Aorta (tissue), 5 donors: Measurements from ENCODE around the gene ZAR1. TPM values are rescaled to one million over a fixed set of nuclear protein-coding genes. Genes with fewer than 3 reads are reported as not detected.

Source experiments
- ATAC-seq: fragments of 200-7000 bp; cut with Tn5 transposase; one replicate; pipeline ENCODE4 v1.9.1; 2022; ENCODE audit warnings: moderate library complexity; ENCODE audit not compliant: low FRiP score
- DNase-seq, 2 donors: peaks; one replicate each; pipeline ENCODE4 v3.0.0-alpha.2; 2020
- H3K27ac ChIP-seq, 2 donors: one replicate each; pipeline ENCODE4 v1.5.1; 2013; ENCODE audit warnings: low read length in 2 of 2, mild to moderate bottlenecking in 2 of 2, moderate library complexity in 2 of 2, control low read depth in 1 of 2, inconsistent platforms in 1 of 2, low read depth in 1 of 2
- H3K27me3 ChIP-seq, 2 donors: one replicate each; pipeline ENCODE4 v1.6.1; 2013; ENCODE audit warnings: control low read depth in 1 of 2, low read length in 1 of 2, mild to moderate bottlenecking in 1 of 2, moderate library complexity in 1 of 2; ENCODE audit not compliant: insufficient read depth in 2 of 2, control insufficient read depth in 1 of 2
- H3K36me3 ChIP-seq, 2 donors: one replicate each; pipeline ENCODE4 v1.6.1; 2013; ENCODE audit warnings: control low read depth in 1 of 2, low read length in 1 of 2, mild to moderate bottlenecking in 1 of 2; ENCODE audit not compliant: insufficient read depth in 2 of 2, control insufficient read depth in 1 of 2
- H3K4me1 ChIP-seq, 2 donors: one replicate each; pipeline ENCODE4 v1.6.1; 2013; ENCODE audit warnings: low read length in 2 of 2, control low read depth in 1 of 2, mild to moderate bottlenecking in 1 of 2, moderate library complexity in 1 of 2; ENCODE audit not compliant: insufficient read depth in 2 of 2, control insufficient read depth in 1 of 2
- H3K4me3 ChIP-seq, 2 donors: one replicate each; pipeline ENCODE4 v1.5.1; 2013; ENCODE audit warnings: low read length in 2 of 2, control low read depth in 1 of 2, mild to moderate bottlenecking in 1 of 2
- H3K9me3 ChIP-seq: one replicate; pipeline ENCODE4 v1.6.1; 2013; ENCODE audit warnings: mild to moderate bottlenecking, low read length; ENCODE audit not compliant: control insufficient read depth
- WGBS, 2 donors: extraction: QIAGEN DNeasy Blood & Tissue Kit; methylation state at CpG; one replicate each; pipeline ENCODE4 v1.1.7; 2013; 5-methylcytosine and 5-hydroxymethylcytosine counted together
- intact Hi-C, 2 donors: fragments of 100-400 bp; cut with DNase I; formaldehyde crosslinking; loops; one replicate each; pipeline versions ENCODE4 v1.14.2 to v1.15.0; 2022
- polyA plus RNA-seq, 2 donors: library from polyadenylated mRNA; stranded (reverse); fragments of 200-250 nt; gene quantifications; one replicate each; pipeline ENCODE4 v1.2.3, GENCODE V29; 2013
- total RNA-seq, 2 donors: library from RNA; stranded (reverse); fragmentation: NEBNext Ultra II Directional; extraction: Animal tissue kit (Norgen Biotek cat#: 25700); gene quantifications; one replicate each; pipeline ENCODE4 v1.2.1, GENCODE V29; 2021
- donor health status: healthy with polysubstance abuse.
- donor health status: Bipolar disorder and iron deficiency.
- donor health status: DM: no; HTN: no; CAD: no.
- donor health status: DM: no; HTN: no; CAD: no.
- donor health status: DM: yes; HTN: yes; CAD: no.

The ZAR1 gene
- total and polyA plus RNA-seq, 4 donors = not detected

- Histone ChIP-seq H3K4me3 (no peak overlapping the region), H3K27me3 (no peaks in the 10 kb centered on the region), H3K27ac (no peak overlapping the region), H3K9me3 (no peaks in the 10 kb centered on the region), H3K36me3 (no peaks in the 10 kb centered on the region), H3K4me1 (no peaks in the 10 kb centered on the region)
- intact Hi-C loops = no loop called here
- 94 to 97% methylated on average over 1 of the region's 1 CpG for WGBS, 2 donors
- no peak for ATAC-seq
- no peak for DNase-seq
These were observed 8.5 kb upstream of the ZAR1 start for GRCh38 chr4:48481581-48481980.

DNA sequence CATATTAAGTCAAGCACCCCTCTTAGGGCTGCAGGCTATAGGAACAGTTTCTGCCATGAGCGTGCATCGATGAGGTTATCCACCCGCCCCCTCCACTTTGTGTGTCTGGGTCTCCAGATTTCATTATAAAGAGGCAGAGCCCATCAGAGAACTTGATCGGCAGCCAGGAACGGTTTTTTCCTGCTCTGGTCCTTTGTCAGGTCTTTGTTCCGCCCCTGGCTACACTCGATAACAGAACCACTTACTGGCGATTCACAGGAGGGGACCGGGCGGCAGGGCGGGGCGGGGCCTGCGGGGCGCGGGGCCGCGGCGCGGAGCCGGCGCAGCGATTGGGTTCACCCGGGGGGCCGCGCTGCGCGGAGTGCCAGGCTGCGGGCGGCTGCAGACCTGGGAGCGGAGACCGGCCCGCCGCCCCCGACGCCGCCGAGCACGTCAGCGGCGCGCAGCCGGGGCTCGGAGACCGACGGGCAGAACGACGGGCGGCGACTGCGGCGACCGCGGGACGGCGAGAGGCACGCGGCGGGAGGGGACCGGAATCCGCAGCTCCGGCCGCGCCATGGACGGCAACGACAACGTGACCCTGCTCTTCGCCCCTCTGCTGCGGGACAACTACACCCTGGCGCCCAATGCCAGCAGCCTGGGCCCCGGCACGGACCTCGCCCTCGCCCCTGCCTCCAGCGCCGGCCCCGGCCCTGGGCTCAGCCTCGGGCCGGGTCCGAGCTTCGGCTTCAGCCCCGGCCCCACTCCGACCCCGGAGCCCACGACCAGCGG is 6.9 kb upstream of the ZAR1 start, which contains the start of gene SLC10A4:
TSS of gene SLC10A4 (plus strand) at position 338 of the 771 bp plus-strand sequence. CDS start at position 557, 219 bp downstream.
- DNase-seq (no peak), ATAC-seq (no peak)
- peak within 1 kb of the TSS; percentile 31 to 63 for H3K4me3 ChIP-seq
- no peaks in the 10 kb centered on the region for H3K4me1 ChIP-seq
- 3% methylated on average over 84 to 85 of the region's 85 CpGs for WGBS, 2 donors
- no peaks in the 10 kb centered on the region for H3K27me3 ChIP-seq
- intact Hi-C loops = no loop called here
- no peaks in the 10 kb centered on the region for H3K9me3 ChIP-seq
- H3K36me3 ChIP-seq = no peaks in the 10 kb centered on the region
- H3K27ac ChIP-seq = no peak within 1 kb of the TSS

DNA sequence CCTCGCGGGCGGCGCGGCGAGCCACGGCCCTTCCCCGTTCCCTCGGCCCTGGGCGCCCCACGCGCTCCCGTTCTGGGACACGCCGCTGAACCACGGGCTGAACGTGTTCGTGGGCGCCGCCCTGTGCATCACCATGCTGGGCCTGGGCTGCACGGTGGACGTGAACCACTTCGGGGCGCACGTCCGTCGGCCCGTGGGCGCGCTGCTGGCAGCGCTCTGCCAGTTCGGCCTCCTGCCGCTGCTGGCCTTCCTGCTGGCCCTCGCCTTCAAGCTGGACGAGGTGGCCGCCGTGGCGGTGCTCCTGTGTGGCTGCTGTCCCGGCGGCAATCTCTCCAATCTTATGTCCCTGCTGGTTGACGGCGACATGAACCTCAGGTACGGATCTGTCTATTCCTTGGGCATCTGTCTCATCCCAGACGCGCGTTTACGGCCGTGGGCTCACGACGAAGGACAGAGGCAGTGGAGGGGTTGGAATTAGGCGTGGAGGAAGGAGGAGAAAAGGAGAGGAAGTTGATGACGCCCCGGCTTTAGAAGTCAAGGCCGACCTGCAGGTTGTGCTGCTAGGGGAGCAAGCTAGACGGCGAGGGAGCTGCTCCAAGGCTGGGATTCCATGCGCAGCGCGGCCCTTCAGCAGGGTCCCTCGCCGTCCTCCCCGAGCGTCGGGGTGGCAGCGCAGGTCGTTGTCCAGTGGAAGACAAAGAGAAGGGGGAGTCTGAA is 6.1 kb upstream of the ZAR1 start:
- ATAC-seq (no peak), DNase-seq (peak in 1 of 2 donors; percentile 75)
- Histone ChIP-seq H3K4me3 (peak overlapping the region in 1 of 2 donors; percentile 31), H3K27ac (no peak overlapping the region), H3K4me1 (no peaks in the 10 kb centered on the region), H3K9me3 (no peaks in the 10 kb centered on the region), H3K27me3 (no peaks in the 10 kb centered on the region), H3K36me3 (no peaks in the 10 kb centered on the region)
- intact Hi-C loops = no loop called here
- 7 to 9% methylated on average over 62 to 66 of the region's 66 CpGs for WGBS, 2 donors

GRCh38 chr4:48484494-48485168 is 5.4 kb upstream of the ZAR1 start:
- intact Hi-C loops = no loop called here
- no peak for DNase-seq
- Histone ChIP-seq H3K27me3 (no peaks in the 10 kb centered on the region), H3K4me1 (no peaks in the 10 kb centered on the region), H3K9me3 (no peaks in the 10 kb centered on the region), H3K36me3 (no peaks in the 10 kb centered on the region), H3K27ac (no peak overlapping the region), H3K4me3 (no peak overlapping the region)
- ATAC-seq = no peak
- WGBS, 2 donors = 43 to 52% methylated on average over 22 of the region's 22 CpGs

- H3K27ac ChIP-seq = no peak overlapping the region
- H3K36me3 ChIP-seq = no peaks in the 10 kb centered on the region
- no peaks in the 10 kb centered on the region for H3K9me3 ChIP-seq
- H3K4me1 ChIP-seq = no peaks in the 10 kb centered on the region
- intact Hi-C loops = no loop called here
- H3K27me3 ChIP-seq = no peaks in the 10 kb centered on the region
- WGBS, 2 donors = 23 to 30% methylated on average over 14 of the region's 14 CpGs
- ATAC-seq (no peak), DNase-seq (no peak)
- no peak overlapping the region for H3K4me3 ChIP-seq
These were observed 405 bp upstream of the ZAR1 start for GRCh38 chr4:48489683-48490011.

- Histone ChIP-seq H3K27ac (no peak overlapping the region), H3K27me3 (no peaks in the 10 kb centered on the region), H3K9me3 (no peaks in the 10 kb centered on the region), H3K4me1 (no peaks in the 10 kb centered on the region), H3K36me3 (no peaks in the 10 kb centered on the region), H3K4me3 (peak overlapping the region in 1 of 2 donors; percentile 22)
- ATAC-seq = no peak
- no peak for DNase-seq
- WGBS, 2 donors = 5 to 7% methylated on average over 100 to 104 of the region's 104 CpGs
- intact Hi-C loops = no loop called here
These were observed 845 bp downstream of the ZAR1 start for GRCh38 chr4:48490680-48491513.

DNA sequence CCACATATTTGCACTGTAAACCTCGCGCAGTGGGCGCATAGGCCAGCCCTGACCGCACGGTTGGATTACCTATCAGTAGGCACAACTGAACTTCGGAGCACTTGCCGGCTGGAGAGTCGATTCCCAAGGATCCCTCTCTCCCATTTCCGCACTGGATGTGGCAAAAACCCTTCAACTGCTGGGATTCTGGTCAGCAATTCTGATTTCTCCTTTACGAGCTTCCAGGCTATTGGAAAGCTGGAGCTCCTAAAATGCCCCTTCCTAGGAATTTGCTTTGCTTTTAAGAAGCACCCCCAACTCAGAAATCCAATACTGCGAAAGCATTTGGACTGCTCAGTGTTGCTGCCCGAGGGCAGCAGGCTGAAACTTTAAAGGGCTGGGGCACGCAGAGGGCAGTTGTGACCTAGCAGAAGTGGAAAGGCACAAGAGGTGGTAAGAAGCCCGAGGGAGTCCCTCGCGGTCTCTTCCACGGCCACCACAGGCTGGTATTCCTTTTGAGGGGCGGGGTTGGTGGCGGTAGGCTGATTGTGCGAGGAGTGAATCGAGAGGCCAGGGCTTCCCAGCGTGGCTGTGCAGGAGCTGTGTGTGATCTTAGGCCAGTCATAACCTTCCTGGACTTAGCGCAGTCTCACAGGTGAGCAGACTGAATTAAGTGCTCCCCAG is 1.6 kb downstream of the ZAR1 start:
- DNase-seq = no peak
- no peak overlapping the region for H3K27ac ChIP-seq
- H3K36me3 ChIP-seq = no peaks in the 10 kb centered on the region
- intact Hi-C loops = no loop called here
- H3K9me3 ChIP-seq = no peaks in the 10 kb centered on the region
- H3K4me3 ChIP-seq = no peak overlapping the region
- no peaks in the 10 kb centered on the region for H3K4me1 ChIP-seq
- no peak for ATAC-seq
- 70 to 72% methylated on average over 23 of the region's 23 CpGs for WGBS, 2 donors
- no peaks in the 10 kb centered on the region for H3K27me3 ChIP-seq
